ENCODE data around the gene ROR2.

- TF ChIP-seq CTCF (IDR thresholded peaks at IDR 0.05) (no peak), POLR2A (IDR thresholded peaks at IDR 0.05) (no peak)
Measured at GRCh38 chr9:91841591-91841990, 108.4 kb downstream of the ROR2 start.

Data from thyroid gland (tissue), 4 donors.